Forelimb muscle (tissue), 1 donor: ENCODE results near the gene CGNL1. TPM values are rescaled to one million over a fixed set of nuclear protein-coding genes. Genes with fewer than 3 reads are reported as not detected.

Experiments used
- DNase-seq: peaks from one replicate; pipeline ENCODE4 v3.0.0-alpha.2; 2013; ENCODE audit warnings: low read depth
- polyA plus RNA-seq: library from polyadenylated mRNA; unstranded; fragments of 120-200 nt; gene quantifications from one replicate; pipeline ENCODE4 v1.2.1, GENCODE V29; 2013; ENCODE audit not compliant: insufficient read length

Gene CGNL1
- polyA plus RNA-seq, 1 donor = 8.3 TPM

- DNase-seq = no peak
These were observed 194.0 kb downstream of the CGNL1 start for GRCh38 chr15:57570340-57570739.

GRCh38 chr15:57570994-57571393, 194.7 kb downstream of the CGNL1 start:
- no peak for DNase-seq

GRCh38 chr15:57571725-57572124, 195.4 kb downstream of the CGNL1 start:
- no peak for DNase-seq

GRCh38 chr15:57572468-57572867, 196.2 kb downstream of the CGNL1 start:
- no peak for DNase-seq

- no peak for DNase-seq
These were observed 196.8 kb downstream of the CGNL1 start for GRCh38 chr15:57573151-57573550.

GRCh38 chr15:57575363-57575762, 199.1 kb downstream of the CGNL1 start:
- DNase-seq = no peak

- no peak for DNase-seq
These were observed 202.1 kb downstream of the CGNL1 start for GRCh38 chr15:57578288-57578900.

- DNase-seq = no peak
These were observed 204.1 kb downstream of the CGNL1 start for GRCh38 chr15:57580428-57580827.

- no peak for DNase-seq
These were observed 204.6 kb downstream of the CGNL1 start for GRCh38 chr15:57580866-57581265.

- DNase-seq = no peak
These were observed 205.8 kb downstream of the CGNL1 start for GRCh38 chr15:57582090-57582489.

GRCh38 chr15:57583282-57583681, 207.0 kb downstream of the CGNL1 start:
- DNase-seq = no peak

- no peak for DNase-seq
These were observed 207.4 kb downstream of the CGNL1 start for GRCh38 chr15:57583720-57584119.

- no peak for DNase-seq
These were observed 210.5 kb downstream of the CGNL1 start for GRCh38 chr15:57586661-57587424.

- peak; percentile 20 for DNase-seq
These were observed 213.0 kb downstream of the CGNL1 start for GRCh38 chr15:57589281-57589680.

GRCh38 chr15:57589754-57590153, 213.4 kb downstream of the CGNL1 start:
- no peak for DNase-seq

GRCh38 chr15:57591237-57591821, 215.0 kb downstream of the CGNL1 start:
- no peak for DNase-seq

- no peak for DNase-seq
These were observed 215.6 kb downstream of the CGNL1 start, which contains the start of gene MYZAP for GRCh38 chr15:57591822-57592367. Gene MYZAP, plus strand, starts transcription at chr15:57591904. Its CDS starts 131 bp downstream, at chr15:57592035.

GRCh38 chr15:57592426-57592825, 216.1 kb downstream of the CGNL1 start:
- no peak for DNase-seq

GRCh38 chr15:57592836-57593420, 216.6 kb downstream of the CGNL1 start:
- DNase-seq = no peak

GRCh38 chr15:57594479-57594878, 218.2 kb downstream of the CGNL1 start:
- DNase-seq = no peak

- DNase-seq = no peak
These were observed 218.9 kb downstream of the CGNL1 start for GRCh38 chr15:57595011-57595866.
